ENCODE measurements around the gene IL31RA. TPM values are rescaled to one million over a fixed set of nuclear protein-coding genes. Genes with fewer than 3 reads are reported as not detected.

The IL31RA gene
- polyA plus RNA-seq, 2 of the 4 experiments (the other 2 are of a cell fraction), result 0.94 to 2.0 TPM

DNA sequence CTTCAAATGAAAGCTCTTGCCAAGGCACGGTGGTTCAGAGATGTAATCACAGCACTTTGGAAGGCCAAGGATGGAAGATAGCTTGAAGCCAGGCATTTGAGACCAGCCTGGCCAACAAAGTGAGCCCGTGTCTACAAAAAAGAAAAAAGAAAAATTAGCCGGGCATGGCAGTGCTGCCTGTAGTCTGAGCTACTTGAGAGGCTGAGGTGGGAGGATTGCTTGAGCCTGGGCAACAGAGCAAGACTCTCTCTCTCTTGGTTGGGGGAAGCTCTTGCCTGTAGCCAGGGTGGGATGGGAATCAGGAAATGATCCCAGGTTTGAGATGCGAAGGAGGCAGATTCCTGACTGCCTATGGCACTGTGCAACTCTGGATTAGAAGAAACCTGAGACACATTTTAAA, 81.5 kb downstream of the IL31RA start:
- no peak for FAIRE-seq
- DNase-seq (ENCODE audit: low read depth in 1 of 2, low spot score in 1 of 2), result no peak
- peaks cover 72% of the 10 kb centered on the region for H3K4me1 ChIP-seq
- 90% methylated on average over 4 of the region's 4 CpGs for WGBS (ENCODE audit: missing lambda C conversion rate)
- H3K27ac ChIP-seq, result peak overlapping the region; percentile 87 to 93
- ATAC-seq, result no peak
- ChIA-PET CTCF (interaction anchor here (0.5 to 8.0 kb wide), 4 partner anchors 11 to 335 kb away, joined by 3 to 116 read pairs (median 56); no protein-coding TSS in a partner anchor), POLR2A (no interaction called here)
- H3K9me3 ChIP-seq, result no peaks in the 10 kb centered on the region
- no peak overlapping the region for H3K4me3 ChIP-seq
- TF ChIP-seq, protein P1, sequence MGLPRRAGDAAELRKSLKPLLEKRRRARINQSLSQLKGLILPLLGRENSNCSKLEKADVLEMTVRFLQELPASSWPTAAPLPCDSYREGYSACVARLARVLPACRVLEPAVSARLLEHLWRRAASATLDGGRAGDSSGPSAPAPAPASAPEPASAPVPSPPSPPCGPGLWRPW (IDR thresholded peaks at IDR 0.05), result no peak
- TF ChIP-seq POLR2AphosphoS2 (conservative IDR thresholded peaks at IDR 0.05; ENCODE audit: low read length) (no peak; the same call in 1 of the 2 replicates), ZFP36 (IDR thresholded peaks at IDR 0.05; ENCODE audit: borderline replicate concordance, partially characterized antibody) (no peak), JUN (IDR thresholded peaks at IDR 0.05) (no peak), MYC (IDR thresholded peaks at IDR 0.05; ENCODE audit: borderline replicate concordance, low read length) (no peak), REST (IDR thresholded peaks at IDR 0.05) (no peak), ZC3H11A (IDR thresholded peaks at IDR 0.05) (no peak), SREBF2 (IDR thresholded peaks at IDR 0.05) (no peak), USF2 (IDR thresholded peaks at IDR 0.05) (no peak), RAD21 (conservative IDR thresholded peaks at IDR 0.05 in 1 of 2, IDR thresholded peaks at IDR 0.05 in 1 of 2) (no peak), HOXA7 (CRISPR knock-in tag; IDR thresholded peaks at IDR 0.05) (no peak), JUNB (IDR thresholded peaks at IDR 0.05) (no peak)
- H3K4me2 ChIP-seq, result no peak overlapping the region

DNA sequence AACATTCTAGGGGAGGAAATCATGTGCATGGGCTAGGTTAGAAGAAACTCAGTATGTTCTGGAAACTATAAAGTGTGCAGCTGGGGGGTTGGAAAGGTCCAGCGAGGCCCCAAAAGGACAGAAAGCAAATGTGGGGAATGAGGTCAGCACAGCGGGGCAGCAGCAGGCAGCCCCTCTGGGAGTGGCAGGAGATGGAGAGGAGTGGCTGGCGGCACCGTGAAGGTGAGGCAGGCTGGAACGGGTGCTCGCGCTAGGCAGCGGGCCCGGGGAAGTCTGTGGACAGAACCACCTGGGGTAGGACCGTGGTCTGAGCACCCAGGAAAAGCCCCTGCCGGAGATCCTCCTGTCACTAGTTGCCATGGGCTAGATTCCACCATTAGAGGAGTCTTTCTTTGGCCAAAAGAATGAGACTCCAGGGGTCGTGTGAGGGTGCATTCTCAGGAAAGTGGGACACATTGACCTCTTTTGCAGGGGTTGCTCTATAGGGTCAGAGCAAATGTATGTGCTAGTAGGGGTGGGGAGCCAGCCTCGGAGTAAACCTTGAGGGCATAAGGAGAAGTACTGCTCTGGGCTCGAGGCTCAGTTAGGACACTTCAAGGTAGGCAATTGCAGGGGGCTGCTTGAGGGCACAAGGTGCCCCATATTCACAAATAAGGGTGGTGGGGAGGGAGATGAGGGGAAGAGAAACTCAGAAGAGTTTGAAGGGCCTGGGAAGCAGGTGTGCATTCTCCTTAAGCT, 82.4 kb downstream of the IL31RA start:
- Histone ChIP-seq H3K9me3 (no peaks in the 10 kb centered on the region), H3K27ac (peak overlapping the region; percentile 87 to 93), H3K4me2 (peak overlapping the region; percentile 63), H3K4me1 (peaks cover 65% of the 10 kb centered on the region), H3K4me3 (no peak overlapping the region)
- no peak for FAIRE-seq
- WGBS (ENCODE audit: missing lambda C conversion rate), result 78% methylated on average over 14 of the region's 14 CpGs
- peak; percentile 75 for TF ChIP-seq RFX5 (IDR thresholded peaks at IDR 0.05)
- TF ChIP-seq E2F6 (IDR thresholded peaks at IDR 0.05; ENCODE audit: borderline replicate concordance, low read depth), result no peak
- DNase-seq (ENCODE audit: low read depth in 1 of 2, low spot score in 1 of 2), result no peak
- POLR2A ChIA-PET, result no interaction called here
- CTCF ChIA-PET, result interaction anchor here (0.7 to 8.0 kb wide), 3 partner anchors 18 to 334 kb away, joined by 3 to 116 read pairs (median 108); no protein-coding TSS in a partner anchor
- ATAC-seq, result peak; percentile 9 to 45; a peak in 5 of 6 replicates

DNA sequence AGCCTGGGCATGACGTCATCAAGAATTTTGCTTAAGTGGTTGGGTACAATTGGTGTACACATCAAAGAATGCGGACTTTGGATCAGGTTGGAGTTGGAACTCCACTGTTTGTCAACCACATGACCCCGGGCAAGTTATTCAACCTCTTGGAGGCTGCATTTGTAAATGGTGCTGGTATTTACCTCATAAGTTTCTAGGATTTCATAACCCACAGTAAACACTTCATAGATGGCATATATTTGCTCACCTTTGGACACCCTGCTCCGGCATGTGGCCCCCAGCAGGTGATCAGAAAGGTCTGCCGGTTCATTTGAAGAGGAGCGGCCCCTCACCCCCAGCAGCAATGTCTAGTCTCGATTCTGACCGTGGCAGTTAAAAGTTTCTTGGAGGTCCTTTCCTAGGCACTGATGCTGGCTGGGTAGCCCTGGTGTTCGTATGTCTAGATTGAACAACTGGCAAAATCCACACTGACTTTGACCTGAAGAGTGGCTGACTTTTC, 83.0 kb downstream of the IL31RA start:
- peaks cover 65% of the 10 kb centered on the region for H3K4me1 ChIP-seq
- FAIRE-seq (peak; percentile 54), DNase-seq (ENCODE audit: low read depth in 1 of 2, low spot score in 1 of 2) (peak; percentile 48 to 96), ATAC-seq (peak; percentile 71 to 81)
- ChIA-PET POLR2A (no interaction called here), CTCF (interaction anchor here (1.0 to 8.0 kb wide), 5 partner anchors 20 to 814 kb away, joined by 3 to 116 read pairs (median 22); no protein-coding TSS in a partner anchor)
- 5% methylated on average over 9 of the region's 9 CpGs for WGBS (ENCODE audit: missing lambda C conversion rate)
- H3K9me3 ChIP-seq, result no peaks in the 10 kb centered on the region
- H3K4me3 ChIP-seq, result no peak overlapping the region
- peak overlapping the region; percentile 63 for H3K4me2 ChIP-seq
- H3K27ac ChIP-seq, result peak overlapping the region; percentile 87 to 93
- TF ChIP-seq TFCP2L1 (CRISPR knock-in tag; IDR thresholded peaks at IDR 0.05) (no peak), FOSL2 (IDR thresholded peaks at IDR 0.05) (peak; percentile 65; the same call in 1 of the 2 replicates), FOSL2 (CRISPR knock-in tag; IDR thresholded peaks at IDR 0.05) (peak; percentile 86), SMC3 (IDR thresholded peaks at IDR 0.05) (peak; percentile 57), CBX2 (IDR thresholded peaks at IDR 0.05; ENCODE audit: borderline replicate concordance, low read depth) (no peak), JUN (IDR thresholded peaks at IDR 0.05) (peak; percentile 98 to 99), CEBPB (IDR thresholded peaks at IDR 0.05) (peak; percentile 88 to 97), RNF2 (IDR thresholded peaks at IDR 0.05; ENCODE audit: borderline replicate concordance, low read depth) (no peak), USF2 (IDR thresholded peaks at IDR 0.05) (0 out of 2 replicates have a peak, but pooled peaks have one; percentile 5), RARB (CRISPR knock-in tag; IDR thresholded peaks at IDR 0.05) (peak; percentile 50; the same call in 1 of the 2 replicates), CHD2 (IDR thresholded peaks at IDR 0.05; ENCODE audit: low read length, partially characterized antibody) (no peak), EP300 (IDR thresholded peaks at IDR 0.05) (peak; percentile 98 to 99)
- TF ChIP-seq, protein P1 (IDR thresholded peaks at IDR 0.05), result peak; percentile 91

All from A549 (cell line).